ENCODE data around the gene IL12RB2.

- TF ChIP-seq POLR2AphosphoS5 (IDR thresholded peaks at IDR 0.05; ENCODE audit: low read depth, low read length) (no peak), POLR2A (IDR thresholded peaks at IDR 0.05; ENCODE audit: low read depth, low read length) (no peak)
Measured at GRCh38 chr1:67346982-67347381, 39.3 kb downstream of the IL12RB2 start.
